A673 (cell line): ENCODE results near the gene LRTM1.

Experiments
- EZH2 ChIP-seq: fragments of 200-600 bp; sonication (generic); IDR thresholded peaks from 2 replicates; pipeline ENCODE4 v1.6.1; 2017; ENCODE audit warnings: borderline replicate concordance, low read depth, mild to moderate bottlenecking, mixed read lengths, antibody characterized with exemption, low read length; ENCODE audit not compliant: poor library complexity, severe bottlenecking
- TF ChIP-seq, protein P1 (sequence below): fragments of 300-800, 200-600 bp; sonication (generic); conservative IDR thresholded peaks from 2 replicates; pipeline ENCODE4 v1.5.1; 2017; ENCODE audit warnings: low read depth, mild to moderate bottlenecking, antibody characterized with exemption, low read length, moderate library complexity, mixed read lengths

- TF ChIP-seq EZH2: no peak
- TF ChIP-seq, protein P1, sequence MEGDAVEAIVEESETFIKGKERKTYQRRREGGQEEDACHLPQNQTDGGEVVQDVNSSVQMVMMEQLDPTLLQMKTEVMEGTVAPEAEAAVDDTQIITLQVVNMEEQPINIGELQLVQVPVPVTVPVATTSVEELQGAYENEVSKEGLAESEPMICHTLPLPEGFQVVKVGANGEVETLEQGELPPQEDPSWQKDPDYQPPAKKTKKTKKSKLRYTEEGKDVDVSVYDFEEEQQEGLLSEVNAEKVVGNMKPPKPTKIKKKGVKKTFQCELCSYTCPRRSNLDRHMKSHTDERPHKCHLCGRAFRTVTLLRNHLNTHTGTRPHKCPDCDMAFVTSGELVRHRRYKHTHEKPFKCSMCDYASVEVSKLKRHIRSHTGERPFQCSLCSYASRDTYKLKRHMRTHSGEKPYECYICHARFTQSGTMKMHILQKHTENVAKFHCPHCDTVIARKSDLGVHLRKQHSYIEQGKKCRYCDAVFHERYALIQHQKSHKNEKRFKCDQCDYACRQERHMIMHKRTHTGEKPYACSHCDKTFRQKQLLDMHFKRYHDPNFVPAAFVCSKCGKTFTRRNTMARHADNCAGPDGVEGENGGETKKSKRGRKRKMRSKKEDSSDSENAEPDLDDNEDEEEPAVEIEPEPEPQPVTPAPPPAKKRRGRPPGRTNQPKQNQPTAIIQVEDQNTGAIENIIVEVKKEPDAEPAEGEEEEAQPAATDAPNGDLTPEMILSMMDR: no peak
Observed at GRCh38 chr3:54960701-54961100, 32.8 kb upstream of the LRTM1 start.
